ENCODE results near the gene ACYP1.

DNA sequence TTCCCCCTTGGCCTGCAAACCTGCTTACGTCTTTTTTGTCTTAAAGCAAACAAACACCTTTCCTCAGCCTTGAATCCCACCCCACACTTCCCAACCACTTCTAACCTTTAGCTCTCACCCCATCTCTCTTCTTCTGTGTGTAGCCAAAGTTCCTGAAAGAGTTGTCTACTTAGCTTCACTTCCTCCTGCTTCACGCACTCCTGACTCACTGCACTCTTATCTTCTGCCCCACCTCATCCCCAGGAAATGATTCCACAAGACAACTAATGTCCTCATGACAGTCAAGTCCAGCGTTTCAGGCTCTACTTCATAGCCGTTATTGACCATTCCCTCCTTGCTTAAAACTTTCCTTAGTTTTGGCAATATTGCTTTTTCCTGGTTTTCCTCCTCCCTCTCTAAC is 38.7 kb downstream of the ACYP1 start:
- TF ChIP-seq, protein P1, sequence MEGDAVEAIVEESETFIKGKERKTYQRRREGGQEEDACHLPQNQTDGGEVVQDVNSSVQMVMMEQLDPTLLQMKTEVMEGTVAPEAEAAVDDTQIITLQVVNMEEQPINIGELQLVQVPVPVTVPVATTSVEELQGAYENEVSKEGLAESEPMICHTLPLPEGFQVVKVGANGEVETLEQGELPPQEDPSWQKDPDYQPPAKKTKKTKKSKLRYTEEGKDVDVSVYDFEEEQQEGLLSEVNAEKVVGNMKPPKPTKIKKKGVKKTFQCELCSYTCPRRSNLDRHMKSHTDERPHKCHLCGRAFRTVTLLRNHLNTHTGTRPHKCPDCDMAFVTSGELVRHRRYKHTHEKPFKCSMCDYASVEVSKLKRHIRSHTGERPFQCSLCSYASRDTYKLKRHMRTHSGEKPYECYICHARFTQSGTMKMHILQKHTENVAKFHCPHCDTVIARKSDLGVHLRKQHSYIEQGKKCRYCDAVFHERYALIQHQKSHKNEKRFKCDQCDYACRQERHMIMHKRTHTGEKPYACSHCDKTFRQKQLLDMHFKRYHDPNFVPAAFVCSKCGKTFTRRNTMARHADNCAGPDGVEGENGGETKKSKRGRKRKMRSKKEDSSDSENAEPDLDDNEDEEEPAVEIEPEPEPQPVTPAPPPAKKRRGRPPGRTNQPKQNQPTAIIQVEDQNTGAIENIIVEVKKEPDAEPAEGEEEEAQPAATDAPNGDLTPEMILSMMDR (IDR thresholded peaks at IDR 0.05): no peak
- no peak for TF ChIP-seq POLR2A (IDR thresholded peaks at IDR 0.05)

All from body of pancreas (tissue), 4 donors.